Thyroid gland (tissue), 4 donors: Measurements from ENCODE around the gene RPGR. TPM values are rescaled to one million over a fixed set of nuclear protein-coding genes. Genes with fewer than 3 reads are reported as not detected.

Experiments used
- DNase-seq, 2 donors: peaks; one replicate each; pipeline ENCODE4 v3.0.0-alpha.2; 2019
- H3K27ac ChIP-seq, 3 donors: fragments of 200-600 bp; sonication (generic); 1 replicate in 2 of 3; 2 replicates in 1 of 3; pipeline ENCODE4 v1.5.1; 2016 to 2019; ENCODE audit warnings: mild to moderate bottlenecking in 1 of 3, moderate library complexity in 1 of 3
- H3K27me3 ChIP-seq: fragments of 200-600 bp; sonication (generic); one replicate; pipeline ENCODE4 v1.5.1; 2019
- H3K36me3 ChIP-seq, 2 donors: fragments of 200-600 bp; sonication (generic); one replicate each; pipeline ENCODE4 v1.5.1; 2016 to 2019
- H3K4me1 ChIP-seq, 2 donors: fragments of 200-600 bp; sonication (generic); one replicate each; pipeline ENCODE4 v1.5.1; 2017 to 2019
- H3K4me3 ChIP-seq, 3 donors: fragments of 200-600 bp; sonication (generic); replicated peaks in 1 of 3; 1 replicate in 2 of 3; 2 replicates in 1 of 3; pipeline ENCODE4 v1.5.1; 2016; ENCODE audit warnings: mild to moderate bottlenecking in 1 of 3
- H3K9me3 ChIP-seq: fragments of 200-600 bp; sonication (generic); one replicate; pipeline ENCODE4 v1.5.1; 2017
- POLR2A ChIP-seq, 2 donors: fragments of 450-650 bp; IDR thresholded peaks; one replicate each; pipeline ENCODE4 v1.6.1; 2017; ENCODE audit warnings: antibody characterized with exemption in 2 of 2, mild to moderate bottlenecking in 2 of 2, moderate library complexity in 1 of 2
- WGBS, 2 donors: methylation state at CpG; one replicate each; pipeline ENCODE4 v1.1.5; 2017; 5-methylcytosine and 5-hydroxymethylcytosine counted together
- intact Hi-C: fragments of 100-400 bp; cut with DNase I; formaldehyde crosslinking; loops from one replicate; pipeline ENCODE4 v1.15.1; 2023
- total RNA-seq, 4 donors: library from RNA; depleted of rRNA; stranded (reverse); fragments of >200 nt; gene quantifications; one replicate each; pipeline ENCODE4 v1.2.3, GENCODE V29; 2016
- TF ChIP-seq, protein P1 (sequence below), 6 experiments: fragments of 200-600 bp in 3 of 6; fragments of 450-650 bp in 3 of 6; sonication (generic) in 3 of 6; IDR thresholded peaks; one replicate each; pipeline ENCODE4 v1.5.1; 2016 to 2019; ENCODE audit warnings: antibody characterized with exemption in 6 of 6, mild to moderate bottlenecking in 2 of 6, inconsistent platforms in 1 of 6, moderate library complexity in 1 of 6

Gene RPGR
- total RNA-seq, 4 donors from 2014 or later, result 22.6 to 51.2 (median 35.4) TPM

DNA sequence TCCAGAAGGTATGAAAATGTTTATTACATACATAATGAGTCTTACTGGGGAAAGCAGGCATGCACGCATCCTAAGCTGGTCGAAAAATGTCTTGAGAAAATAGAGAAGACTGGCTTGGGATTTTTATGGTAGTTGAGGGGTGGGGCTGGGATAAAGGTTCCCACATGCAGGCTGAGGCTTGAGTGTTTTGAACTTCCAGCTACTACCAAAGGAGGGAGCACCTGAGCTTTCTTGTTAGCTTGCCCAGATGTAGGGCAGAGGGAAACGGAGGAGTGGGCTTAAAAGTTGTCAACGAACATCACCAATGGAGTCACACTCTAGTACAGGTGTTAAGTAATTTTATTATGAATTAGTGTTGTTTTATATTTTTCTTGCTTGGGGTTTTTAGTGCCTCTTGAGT lies 67.1 kb downstream of the RPGR start:
- Histone ChIP-seq H3K27ac (no peak overlapping the region), H3K4me3 (no peak overlapping the region), H3K4me1 (no peaks in the 10 kb centered on the region), H3K27me3 (no peaks in the 10 kb centered on the region), H3K36me3 (no peaks in the 10 kb centered on the region), H3K9me3 (no peaks in the 10 kb centered on the region)
- intact Hi-C loops, result no loop called here
- WGBS, 2 donors, result 55 to 68% methylated on average over 4 of the region's 4 CpGs
- no peak for TF ChIP-seq POLR2A (IDR thresholded peaks at IDR 0.05)
- TF ChIP-seq, protein P1, sequence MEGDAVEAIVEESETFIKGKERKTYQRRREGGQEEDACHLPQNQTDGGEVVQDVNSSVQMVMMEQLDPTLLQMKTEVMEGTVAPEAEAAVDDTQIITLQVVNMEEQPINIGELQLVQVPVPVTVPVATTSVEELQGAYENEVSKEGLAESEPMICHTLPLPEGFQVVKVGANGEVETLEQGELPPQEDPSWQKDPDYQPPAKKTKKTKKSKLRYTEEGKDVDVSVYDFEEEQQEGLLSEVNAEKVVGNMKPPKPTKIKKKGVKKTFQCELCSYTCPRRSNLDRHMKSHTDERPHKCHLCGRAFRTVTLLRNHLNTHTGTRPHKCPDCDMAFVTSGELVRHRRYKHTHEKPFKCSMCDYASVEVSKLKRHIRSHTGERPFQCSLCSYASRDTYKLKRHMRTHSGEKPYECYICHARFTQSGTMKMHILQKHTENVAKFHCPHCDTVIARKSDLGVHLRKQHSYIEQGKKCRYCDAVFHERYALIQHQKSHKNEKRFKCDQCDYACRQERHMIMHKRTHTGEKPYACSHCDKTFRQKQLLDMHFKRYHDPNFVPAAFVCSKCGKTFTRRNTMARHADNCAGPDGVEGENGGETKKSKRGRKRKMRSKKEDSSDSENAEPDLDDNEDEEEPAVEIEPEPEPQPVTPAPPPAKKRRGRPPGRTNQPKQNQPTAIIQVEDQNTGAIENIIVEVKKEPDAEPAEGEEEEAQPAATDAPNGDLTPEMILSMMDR (IDR thresholded peaks at IDR 0.05), result no peak
- no peak for DNase-seq

DNA sequence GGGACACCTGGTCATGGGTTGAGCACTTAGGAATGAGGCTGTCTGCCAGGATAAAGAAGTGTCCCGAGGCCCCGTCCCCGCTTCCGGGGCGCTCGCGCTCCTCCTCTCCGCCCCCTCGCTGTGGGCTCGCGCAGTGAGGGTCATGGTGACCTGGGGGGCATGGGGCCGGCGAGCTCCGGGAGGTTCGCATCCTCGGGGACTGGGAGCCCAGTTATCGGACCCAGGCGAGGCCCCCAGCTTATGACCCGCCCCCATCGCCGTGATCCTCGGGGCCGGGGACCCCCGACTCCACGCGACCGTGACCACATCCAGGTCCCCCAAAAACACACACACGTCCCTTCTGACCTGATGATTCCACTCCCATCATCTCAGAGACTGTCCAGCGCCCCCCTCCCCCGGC lies 71.3 kb downstream of the RPGR start:
- Histone ChIP-seq H3K36me3 (no peaks in the 10 kb centered on the region), H3K27me3 (no peaks in the 10 kb centered on the region), H3K9me3 (no peaks in the 10 kb centered on the region), H3K27ac (no peak overlapping the region), H3K4me1 (no peaks in the 10 kb centered on the region), H3K4me3 (no peak overlapping the region)
- DNase-seq, result no peak
- intact Hi-C loops, result no loop called here
- WGBS, 2 donors, result 98 to 100% methylated on average over 1 to 8 of the region's 30 CpGs
- TF ChIP-seq, protein P1 (IDR thresholded peaks at IDR 0.05), result no peak
- TF ChIP-seq POLR2A (IDR thresholded peaks at IDR 0.05), result no peak

DNA sequence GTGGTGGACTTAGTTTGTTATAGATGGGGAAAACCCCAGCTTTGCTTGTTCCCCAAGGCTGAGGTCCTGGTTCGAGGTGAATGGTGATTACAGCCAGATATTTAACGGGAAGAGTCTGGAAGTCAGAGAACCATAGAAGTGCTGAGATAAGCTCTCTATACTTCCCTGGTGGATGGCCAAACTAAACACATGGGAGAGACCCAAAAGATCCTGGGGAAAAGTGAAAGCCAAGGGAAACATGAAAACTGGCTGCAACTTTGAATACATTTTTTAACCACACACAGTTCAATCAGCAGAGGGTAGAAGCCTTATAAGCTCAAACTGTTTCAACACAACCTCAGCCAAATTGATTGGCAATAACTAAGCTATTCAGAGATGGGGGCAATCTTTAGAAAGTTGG lies 77.3 kb downstream of the RPGR start:
- Histone ChIP-seq H3K4me1 (no peaks in the 10 kb centered on the region), H3K27ac (no peak overlapping the region), H3K27me3 (no peaks in the 10 kb centered on the region), H3K36me3 (no peaks in the 10 kb centered on the region), H3K4me3 (no peak overlapping the region), H3K9me3 (no peaks in the 10 kb centered on the region)
- WGBS, 2 donors, result 73 to 74% methylated on average over 2 of the region's 2 CpGs
- DNase-seq, result no peak
- TF ChIP-seq, protein P1 (IDR thresholded peaks at IDR 0.05), result no peak
- no peak for TF ChIP-seq POLR2A (IDR thresholded peaks at IDR 0.05)
- intact Hi-C loops, result no loop called here

DNA sequence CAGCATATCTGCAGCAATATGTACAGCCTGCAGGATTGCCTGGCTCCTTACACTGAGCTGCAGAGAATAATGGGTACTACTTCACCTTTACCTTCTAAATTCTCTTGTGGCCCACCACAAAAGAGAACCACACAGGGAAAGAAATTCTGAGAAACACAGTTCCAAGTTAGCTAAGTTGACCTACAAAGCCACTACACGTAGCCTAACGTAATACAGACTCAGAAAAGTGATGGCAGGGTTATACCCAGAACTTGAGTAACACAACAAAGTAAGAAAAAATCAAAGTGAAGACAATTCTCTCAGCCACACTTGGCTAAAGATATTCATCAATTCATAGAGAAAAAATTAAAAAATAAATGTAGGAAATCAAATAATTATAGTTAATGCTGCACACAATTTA lies 80.3 kb downstream of the RPGR start:
- H3K4me3 ChIP-seq, result no peak overlapping the region
- H3K36me3 ChIP-seq, result no peaks in the 10 kb centered on the region
- 98 to 100% methylated on average over 2 of the region's 2 CpGs for WGBS, 2 donors
- no peak for TF ChIP-seq POLR2A (IDR thresholded peaks at IDR 0.05)
- TF ChIP-seq, protein P1 (IDR thresholded peaks at IDR 0.05), result no peak
- no peaks in the 10 kb centered on the region for H3K9me3 ChIP-seq
- H3K4me1 ChIP-seq, result no peaks in the 10 kb centered on the region
- H3K27me3 ChIP-seq, result no peaks in the 10 kb centered on the region
- DNase-seq, result no peak
- no peak overlapping the region for H3K27ac ChIP-seq
- intact Hi-C loops, result no loop called here

DNA sequence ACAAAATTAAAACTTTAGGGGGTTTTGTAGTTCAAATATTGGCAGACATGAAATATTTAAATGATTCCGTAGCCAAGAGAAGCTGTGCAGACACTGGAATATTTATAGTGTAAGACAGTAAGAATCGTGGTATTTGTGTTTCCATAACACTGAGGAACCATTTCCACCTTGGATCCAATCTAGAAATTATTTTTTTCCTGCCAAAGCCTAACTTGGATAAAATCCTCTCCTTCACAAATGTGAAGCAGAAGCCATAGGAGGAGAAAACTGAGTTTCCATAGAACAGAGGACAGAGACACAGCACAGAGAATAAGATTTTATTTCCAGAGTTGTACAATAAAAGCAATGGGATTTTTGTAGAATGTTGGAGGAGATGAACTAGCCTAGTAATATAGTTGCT lies 86.8 kb downstream of the RPGR start:
- 83 to 89% methylated on average over 2 of the region's 2 CpGs for WGBS, 2 donors
- intact Hi-C loops, result no loop called here
- no peak overlapping the region for H3K4me3 ChIP-seq
- H3K27me3 ChIP-seq, result no peaks in the 10 kb centered on the region
- H3K9me3 ChIP-seq, result no peaks in the 10 kb centered on the region
- no peak overlapping the region for H3K27ac ChIP-seq
- no peaks in the 10 kb centered on the region for H3K36me3 ChIP-seq
- DNase-seq, result no peak
- H3K4me1 ChIP-seq, result no peaks in the 10 kb centered on the region
- TF ChIP-seq, protein P1 (IDR thresholded peaks at IDR 0.05), result no peak
- TF ChIP-seq POLR2A (IDR thresholded peaks at IDR 0.05), result no peak
